GM19397 (cell line): ENCODE results near the gene OR51G1.

Experiments
- ATAC-seq: cut with Tn5 transposase; IDR thresholded peaks from one replicate; pipeline ENCODE4 v1.9.1; 2021; ENCODE audit warnings: mild to moderate bottlenecking, moderate library complexity; ENCODE audit not compliant: unreplicated experiment

Gene OR51G1

DNA sequence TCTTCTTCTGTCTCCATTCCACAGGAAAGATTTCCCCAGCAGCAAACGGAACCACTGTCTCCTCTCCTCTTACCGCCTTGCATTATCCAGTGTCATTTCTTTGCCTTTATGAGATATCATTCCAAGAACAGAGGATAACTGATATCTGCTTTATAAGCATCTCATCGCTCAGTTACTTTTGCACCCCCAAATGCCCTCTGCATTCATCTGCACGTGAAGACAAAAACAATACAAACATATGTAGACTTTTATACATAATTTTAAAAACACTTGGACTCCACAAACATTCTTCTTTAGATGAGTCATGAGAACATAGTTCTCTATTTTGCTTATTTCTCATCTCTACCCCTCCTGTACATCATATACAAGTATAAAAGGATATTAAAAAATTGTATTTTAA lies 43.0 kb downstream of the OR51G1 start:
- no peak for ATAC-seq
